Measurements from ENCODE around the gene KCNMB2.

KCNMB2 gene

GRCh38 chr3:178663201-178663934 is 127.1 kb downstream of the KCNMB2 start:
- H3K4me1 ChIP-seq, result peaks cover 0 to 7% (median 0%) of the 10 kb centered on the region in 4 donors
- DNase-seq, result no peak
- no peaks in the 10 kb centered on the region for H3K36me3 ChIP-seq
- H3K27me3 ChIP-seq, result no peaks in the 10 kb centered on the region
- intact Hi-C loops (cut with DNase I; ENCODE audit: low total_unique reads), result no loop called here
- no peak for TF ChIP-seq CTCF (IDR thresholded peaks at IDR 0.05)
- no peak overlapping the region for H3K27ac ChIP-seq
- no peaks in the 10 kb centered on the region for H3K9me3 ChIP-seq
- H3K4me3 ChIP-seq, result no peak overlapping the region

GRCh38 chr3:178665747-178666146 is 129.5 kb downstream of the KCNMB2 start:
- H3K27me3 ChIP-seq, result no peaks in the 10 kb centered on the region
- no peak overlapping the region for H3K4me3 ChIP-seq
- intact Hi-C loops (cut with DNase I; ENCODE audit: low total_unique reads), result no loop called here
- H3K36me3 ChIP-seq, result no peaks in the 10 kb centered on the region
- peaks cover 0 to 11% (median 0%) of the 10 kb centered on the region in 4 donors for H3K4me1 ChIP-seq
- no peak for TF ChIP-seq CTCF (IDR thresholded peaks at IDR 0.05)
- no peak for DNase-seq
- H3K9me3 ChIP-seq, result no peaks in the 10 kb centered on the region
- H3K27ac ChIP-seq, result no peak overlapping the region

- intact Hi-C loops (cut with DNase I; ENCODE audit: low total_unique reads), result no loop called here
- TF ChIP-seq CTCF (IDR thresholded peaks at IDR 0.05), result no peak
- peaks cover 0 to 22% (median 2%) of the 10 kb centered on the region in 4 donors for H3K4me1 ChIP-seq
- H3K27me3 ChIP-seq, result no peaks in the 10 kb centered on the region
- no peak for DNase-seq
- no peak overlapping the region for H3K4me3 ChIP-seq
- no peaks in the 10 kb centered on the region for H3K9me3 ChIP-seq
- no peaks in the 10 kb centered on the region for H3K36me3 ChIP-seq
- no peak overlapping the region for H3K27ac ChIP-seq
Measured at GRCh38 chr3:178669022-178669601, 132.9 kb downstream of the KCNMB2 start.

GRCh38 chr3:178669758-178670157 is 133.5 kb downstream of the KCNMB2 start:
- no peaks in the 10 kb centered on the region for H3K27me3 ChIP-seq
- H3K9me3 ChIP-seq, result no peaks in the 10 kb centered on the region
- intact Hi-C loops (cut with DNase I; ENCODE audit: low total_unique reads), result no loop called here
- TF ChIP-seq CTCF (IDR thresholded peaks at IDR 0.05), result no peak
- no peak overlapping the region for H3K4me3 ChIP-seq
- no peak for DNase-seq
- no peaks in the 10 kb centered on the region for H3K36me3 ChIP-seq
- peaks cover 0 to 22% (median 2%) of the 10 kb centered on the region in 4 donors for H3K4me1 ChIP-seq
- H3K27ac ChIP-seq, result no peak overlapping the region

- Histone ChIP-seq H3K27ac (no peak overlapping the region), H3K9me3 (no peaks in the 10 kb centered on the region), H3K4me3 (no peak overlapping the region), H3K27me3 (no peaks in the 10 kb centered on the region), H3K4me1 (peaks cover 0 to 15% (median 2%) of the 10 kb centered on the region in 4 donors), H3K36me3 (no peaks in the 10 kb centered on the region)
- DNase-seq, result no peak
- TF ChIP-seq CTCF (IDR thresholded peaks at IDR 0.05), result no peak
- intact Hi-C loops (cut with DNase I; ENCODE audit: low total_unique reads), result no loop called here
Measured at GRCh38 chr3:178671377-178671776, 135.1 kb downstream of the KCNMB2 start.

Data from tibial artery (tissue), 4 donors.